PC-9 (cell line): ENCODE data around the gene ARPC1B.

Source experiments
- EZH2 ChIP-seq: fragments of 200-600 bp; sonication (generic); IDR thresholded peaks from 2 replicates; pipeline ENCODE4 v1.8.0; 2017; ENCODE audit warnings: antibody characterized with exemption, low read depth
- TF ChIP-seq, protein P1 (sequence below): fragments of 200-600 bp; sonication (generic); conservative IDR thresholded peaks from 2 replicates; pipeline ENCODE4 v1.6.1; 2017; ENCODE audit warnings: mixed run types, antibody characterized with exemption, mild to moderate bottlenecking, moderate library complexity

DNA sequence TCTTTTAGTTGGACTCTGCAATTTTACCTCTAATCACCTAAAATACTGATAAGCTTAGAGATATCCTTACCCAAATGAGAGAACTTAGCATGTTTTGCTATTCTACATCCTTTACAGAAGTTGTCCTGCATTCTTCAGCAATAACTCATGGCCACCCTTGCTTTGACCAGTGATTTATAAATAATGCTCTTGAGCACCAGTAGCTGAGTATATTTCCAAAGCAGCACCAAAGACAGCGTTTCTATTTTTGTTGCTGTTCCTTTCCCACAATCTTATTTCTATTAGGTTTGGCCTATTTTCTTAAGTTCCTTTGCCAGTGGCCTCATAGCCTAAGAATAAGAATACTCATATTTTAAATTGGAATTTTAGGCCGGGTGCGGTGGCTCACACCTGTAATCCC lies 33.9 kb upstream of the ARPC1B start:
- TF ChIP-seq EZH2, result no peak
- TF ChIP-seq, protein P1, sequence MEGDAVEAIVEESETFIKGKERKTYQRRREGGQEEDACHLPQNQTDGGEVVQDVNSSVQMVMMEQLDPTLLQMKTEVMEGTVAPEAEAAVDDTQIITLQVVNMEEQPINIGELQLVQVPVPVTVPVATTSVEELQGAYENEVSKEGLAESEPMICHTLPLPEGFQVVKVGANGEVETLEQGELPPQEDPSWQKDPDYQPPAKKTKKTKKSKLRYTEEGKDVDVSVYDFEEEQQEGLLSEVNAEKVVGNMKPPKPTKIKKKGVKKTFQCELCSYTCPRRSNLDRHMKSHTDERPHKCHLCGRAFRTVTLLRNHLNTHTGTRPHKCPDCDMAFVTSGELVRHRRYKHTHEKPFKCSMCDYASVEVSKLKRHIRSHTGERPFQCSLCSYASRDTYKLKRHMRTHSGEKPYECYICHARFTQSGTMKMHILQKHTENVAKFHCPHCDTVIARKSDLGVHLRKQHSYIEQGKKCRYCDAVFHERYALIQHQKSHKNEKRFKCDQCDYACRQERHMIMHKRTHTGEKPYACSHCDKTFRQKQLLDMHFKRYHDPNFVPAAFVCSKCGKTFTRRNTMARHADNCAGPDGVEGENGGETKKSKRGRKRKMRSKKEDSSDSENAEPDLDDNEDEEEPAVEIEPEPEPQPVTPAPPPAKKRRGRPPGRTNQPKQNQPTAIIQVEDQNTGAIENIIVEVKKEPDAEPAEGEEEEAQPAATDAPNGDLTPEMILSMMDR, result no peak
